Nucleus accumbens (tissue), 56 donors: ENCODE data around the gene SH2D3C.
A peak's percentile ranks its signal among the peaks of the same experiment; 100 is the strongest.

Experiments used
- DNase-seq, 56 donors: peaks; one replicate each; lab custom pipeline; 2025; lab: John Stamatoyannopoulos, UW

The SH2D3C gene

DNA sequence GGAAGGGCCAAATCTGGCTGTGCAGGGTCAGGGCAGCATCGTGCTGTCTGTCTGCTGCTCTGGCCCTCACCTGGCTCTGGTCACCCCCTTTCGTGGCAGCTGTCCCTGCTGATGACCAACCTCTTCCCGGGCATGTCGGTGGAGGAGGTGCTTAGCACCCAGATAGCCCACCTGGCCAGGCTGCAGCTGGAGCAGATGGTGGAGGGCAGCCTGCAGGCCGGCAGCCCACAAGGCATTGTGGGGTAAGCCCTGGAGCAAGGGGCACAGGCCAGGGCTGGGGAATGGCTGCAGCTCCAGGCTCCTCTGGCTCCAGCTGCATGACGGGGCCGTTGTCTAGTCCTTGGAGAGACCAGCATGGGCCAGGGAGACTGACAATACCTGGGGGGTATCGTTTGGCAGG is 51.6 kb downstream of the SH2D3C start:
- no peak for DNase-seq

DNA sequence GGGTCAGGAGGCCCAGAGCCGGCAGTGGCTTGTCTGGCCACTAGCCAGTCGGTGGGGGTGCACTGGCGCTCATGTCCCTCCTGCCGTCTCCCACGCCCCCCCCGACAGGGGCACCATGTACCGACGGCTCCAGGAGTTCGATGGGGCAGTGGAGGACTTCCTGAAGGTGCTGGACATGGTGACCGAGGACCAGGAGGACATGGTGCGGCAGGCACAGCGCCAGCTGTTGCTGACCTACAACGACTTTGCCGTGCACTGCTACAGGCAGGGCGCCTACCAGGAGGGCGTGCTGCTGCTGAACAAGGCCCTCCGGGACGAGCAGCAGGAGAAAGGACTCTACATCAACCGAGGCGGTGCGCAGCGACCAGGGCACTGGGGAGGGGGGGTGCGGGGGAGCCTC is 54.5 kb downstream of the SH2D3C start:
- no peak for DNase-seq

DNA sequence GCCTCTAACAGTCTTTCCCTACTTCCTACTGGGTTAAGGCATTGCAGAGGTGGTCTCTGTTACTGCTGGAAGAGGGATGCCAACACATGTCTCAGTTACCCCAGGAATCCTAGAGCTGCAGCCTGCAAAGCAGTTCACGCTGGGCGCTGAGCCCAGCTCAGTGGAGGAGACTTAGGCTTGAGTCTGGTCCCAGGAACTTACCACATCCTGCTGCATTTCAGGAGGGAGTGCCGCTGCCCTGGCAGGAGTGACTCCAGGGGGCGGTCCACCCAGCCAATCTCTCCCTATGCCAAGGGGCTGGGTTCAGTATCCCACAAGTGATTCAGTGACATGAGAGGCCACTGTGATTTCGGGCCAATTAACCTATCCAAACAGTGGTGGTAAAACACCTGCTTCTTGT is 55.0 kb downstream of the SH2D3C start:
- peak in 1 of 56 donors; percentile 20 for DNase-seq

GRCh38 chr9:127723013-127723412 is 55.5 kb downstream of the SH2D3C start:
- DNase-seq: no peak

DNA sequence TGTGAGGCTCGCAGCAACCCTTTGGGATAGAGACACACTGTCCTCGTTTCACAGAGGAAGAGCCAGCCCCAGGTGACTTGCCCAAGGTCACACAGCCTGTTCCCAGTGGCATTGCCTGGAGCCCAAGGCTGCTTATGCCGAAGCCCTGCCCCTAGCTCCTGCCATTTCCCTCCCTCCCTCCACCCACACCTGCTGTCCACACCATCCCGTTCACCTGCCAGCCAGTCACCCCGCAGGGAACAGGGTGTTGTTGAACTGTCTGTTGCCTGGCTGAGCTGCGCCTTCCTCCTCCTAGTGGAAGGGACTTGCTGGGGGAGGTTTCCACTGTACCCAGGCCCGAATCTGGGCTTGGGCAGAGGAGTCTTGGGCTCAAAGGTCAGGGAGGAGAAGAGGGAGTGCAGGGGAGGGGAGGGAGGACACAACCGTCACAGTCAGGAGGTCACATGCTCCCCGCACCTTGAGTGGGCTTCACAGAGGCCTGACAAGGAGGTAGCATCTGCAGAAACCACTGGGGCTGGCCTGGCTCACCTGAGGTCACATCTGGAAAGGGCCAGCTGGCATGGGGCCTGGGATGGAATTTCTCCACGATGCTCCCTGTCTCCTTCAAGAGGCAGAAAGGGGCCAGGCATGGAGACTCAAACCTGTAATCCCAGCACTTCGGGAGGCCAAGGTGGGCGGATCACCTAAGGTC is 56.3 kb downstream of the SH2D3C start:
- DNase-seq: no peak

GRCh38 chr9:127721391-127721821 is 57.1 kb downstream of the SH2D3C start:
- peak in 10 of 56 donors; percentile 14 to 54 (median 34) for DNase-seq

DNA sequence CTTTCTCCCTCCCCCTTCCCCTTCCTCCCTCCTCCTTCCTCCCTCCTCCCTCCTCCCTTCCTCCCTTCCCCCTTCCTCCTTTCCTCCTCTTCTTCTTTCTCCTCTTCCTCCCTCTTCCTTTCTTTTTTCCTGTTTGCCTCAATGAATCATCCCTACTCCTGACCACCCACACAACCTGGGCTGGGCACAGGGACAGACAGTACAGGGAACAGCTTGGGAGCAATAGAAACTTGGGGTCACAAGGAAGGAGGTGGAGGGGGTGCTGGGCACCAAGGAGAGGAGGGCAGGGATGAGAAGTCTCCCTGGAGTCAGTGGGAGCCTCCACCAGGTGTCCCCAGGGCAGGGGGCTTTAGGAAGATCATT is 57.6 kb downstream of the SH2D3C start:
- no peak for DNase-seq

DNA sequence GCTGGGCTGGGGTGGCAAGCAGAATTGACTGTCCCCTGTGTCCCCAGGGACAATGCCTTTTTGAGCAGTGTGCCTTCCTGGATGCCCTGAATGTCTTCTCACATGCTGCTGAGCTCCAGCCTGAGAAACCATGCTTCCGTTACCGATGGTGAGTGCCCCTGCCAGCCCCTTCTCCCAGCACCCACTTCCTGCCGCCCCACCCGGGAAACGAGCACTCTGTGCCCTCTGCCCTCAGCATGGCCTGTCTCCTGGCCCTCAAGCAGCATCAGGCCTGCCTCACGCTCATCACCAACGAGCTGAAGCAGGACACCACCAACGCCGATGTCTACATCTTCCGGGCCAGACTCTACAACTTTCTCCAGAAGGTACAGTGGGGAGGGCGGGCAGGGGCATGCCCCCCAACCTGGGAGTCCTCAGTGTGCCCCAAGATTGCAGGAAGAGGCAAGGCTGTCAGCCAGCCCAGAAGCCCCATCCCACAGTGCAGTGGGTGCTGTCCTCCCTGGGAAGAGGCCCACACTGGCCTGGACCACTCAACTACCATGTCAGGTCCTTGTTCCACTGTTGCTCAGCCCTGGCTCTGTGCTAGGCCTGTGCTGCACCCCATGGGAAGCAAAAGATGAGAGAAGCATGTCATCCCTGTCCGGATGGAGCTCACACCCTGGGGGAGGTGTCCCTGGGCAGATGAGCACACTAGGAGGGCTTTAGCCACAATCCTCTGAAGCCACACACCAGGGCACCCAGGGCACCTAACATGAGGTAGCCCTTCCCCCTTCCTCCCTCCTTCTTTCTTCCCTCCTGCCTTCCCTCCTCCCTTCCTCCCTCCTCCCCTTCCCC is 58.2 kb downstream of the SH2D3C start:
- peak in 1 of 56 donors; percentile 29 for DNase-seq

DNA sequence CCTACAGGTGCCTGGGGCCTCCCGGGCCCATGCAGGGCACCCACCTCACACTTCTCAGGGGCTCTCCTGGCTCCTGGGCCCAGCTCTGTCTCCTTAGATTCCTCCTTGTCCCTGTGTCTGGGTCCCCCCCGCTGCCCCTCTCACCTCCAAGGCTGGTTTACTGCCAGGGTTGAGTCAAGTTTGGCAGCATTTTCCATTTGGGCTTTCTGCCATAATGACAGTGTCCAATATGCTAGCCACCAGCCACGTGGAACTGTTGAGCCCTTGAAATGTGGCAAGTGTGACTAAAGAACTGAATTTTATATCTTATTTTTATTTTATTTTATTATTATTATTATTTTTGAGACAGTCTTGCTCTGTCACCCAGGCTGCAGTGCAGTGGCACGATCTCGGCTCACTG is 60.7 kb downstream of the SH2D3C start:
- peak in 4 of 56 donors; percentile 6 to 36 (median 24) for DNase-seq

DNA sequence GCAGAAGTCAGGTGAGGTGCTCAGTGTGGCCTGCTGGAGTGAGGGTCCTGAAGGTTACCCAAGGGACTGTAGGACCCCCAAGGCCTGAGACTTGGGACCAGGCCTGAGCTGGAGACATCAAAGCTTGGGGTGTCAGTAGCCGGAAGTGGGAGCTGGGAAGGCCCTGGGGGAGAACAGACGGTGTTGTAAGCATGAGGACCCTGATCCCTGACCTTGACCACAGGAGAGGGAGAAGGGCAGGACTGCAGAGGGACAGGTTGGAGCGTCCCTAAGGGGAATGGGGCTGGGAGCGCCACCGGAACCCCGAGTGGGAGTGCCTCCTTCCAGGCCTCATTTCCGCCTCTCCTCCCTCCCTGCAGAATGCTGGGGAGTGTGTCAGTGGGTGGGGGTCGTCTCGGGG is 62.1 kb downstream of the SH2D3C start:
- no peak for DNase-seq

- DNase-seq: peak; percentile 52 to 98 (median 94)
Measured at GRCh38 chr9:127715470-127716337, 62.8 kb downstream of the SH2D3C start, which contains the start of the genes PTRH1 and TTC16. Gene PTRH1 (minus strand): TSS chr9:127715663. CDS start chr9:127715639, 24 bp downstream. Gene TTC16 (plus strand): TSS chr9:127716079. CDS start chr9:127716146, 67 bp downstream.

DNA sequence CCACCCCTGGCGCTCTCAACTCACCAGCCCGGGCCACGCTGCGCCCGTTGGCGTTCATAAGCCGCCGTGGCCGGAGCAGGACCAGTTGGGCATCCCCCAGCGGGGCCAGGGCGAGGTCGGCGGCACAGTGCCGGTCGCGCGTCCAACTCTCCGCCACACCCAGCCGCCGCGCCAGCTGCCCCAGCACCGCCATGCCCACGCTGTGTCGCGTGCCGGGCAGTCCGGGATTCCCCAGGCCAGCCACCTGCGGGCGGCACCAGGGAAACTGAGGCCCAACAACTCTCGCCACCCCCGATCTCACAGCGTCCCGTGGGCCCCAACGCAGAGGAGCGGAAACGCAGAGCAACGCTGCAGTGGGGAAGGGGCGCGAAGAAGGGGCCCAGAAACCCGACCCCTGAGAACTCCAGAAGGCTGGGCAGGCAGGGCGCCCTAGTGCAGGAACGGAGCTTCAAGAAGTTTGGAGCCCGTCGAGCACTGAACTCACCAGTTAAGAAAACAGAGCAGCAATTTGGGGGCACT is 63.5 kb downstream of the SH2D3C start:
- peak in 1 of 56 donors; percentile 26 for DNase-seq

DNA sequence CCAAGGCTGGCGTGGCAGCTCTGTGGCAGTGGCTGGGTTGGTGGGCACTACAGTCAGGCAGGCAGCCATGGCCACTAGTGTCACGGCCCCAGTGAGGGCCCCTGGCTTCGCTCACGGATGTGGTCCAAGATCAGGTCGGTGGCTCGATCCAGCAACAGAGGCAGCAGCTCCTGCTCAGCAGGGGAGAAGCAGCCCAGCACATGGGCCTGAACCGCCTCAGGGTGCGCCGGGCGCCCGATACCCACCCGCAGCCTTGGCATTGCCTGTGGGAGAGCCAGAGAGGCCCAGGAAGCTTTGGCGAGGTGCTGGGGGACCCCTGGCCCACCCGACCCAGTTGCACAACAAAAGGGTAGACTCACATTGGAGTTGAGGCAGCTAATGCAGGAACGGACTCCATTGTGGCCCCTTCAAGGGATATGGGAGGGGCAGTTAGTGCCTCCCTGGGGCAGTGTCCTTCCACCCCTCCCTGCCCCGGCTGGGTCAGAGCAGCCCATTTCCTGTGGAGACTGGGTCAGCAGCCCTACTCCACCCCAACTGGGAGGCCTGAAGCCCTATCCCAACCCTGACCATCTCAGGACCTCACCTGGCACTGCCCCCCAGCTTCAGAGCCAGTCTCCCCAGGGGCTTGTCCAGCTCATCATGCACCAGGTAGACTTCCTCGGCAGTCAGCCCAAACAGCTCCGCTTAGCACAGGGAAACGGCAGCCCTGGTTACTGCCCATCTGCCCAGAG is 64.3 kb downstream of the SH2D3C start:
- no peak for DNase-seq

- no peak for DNase-seq
Measured at GRCh38 chr9:127712867-127713266, 65.6 kb downstream of the SH2D3C start.

- DNase-seq: no peak
Measured at GRCh38 chr9:127712371-127712770, 66.1 kb downstream of the SH2D3C start.

DNA sequence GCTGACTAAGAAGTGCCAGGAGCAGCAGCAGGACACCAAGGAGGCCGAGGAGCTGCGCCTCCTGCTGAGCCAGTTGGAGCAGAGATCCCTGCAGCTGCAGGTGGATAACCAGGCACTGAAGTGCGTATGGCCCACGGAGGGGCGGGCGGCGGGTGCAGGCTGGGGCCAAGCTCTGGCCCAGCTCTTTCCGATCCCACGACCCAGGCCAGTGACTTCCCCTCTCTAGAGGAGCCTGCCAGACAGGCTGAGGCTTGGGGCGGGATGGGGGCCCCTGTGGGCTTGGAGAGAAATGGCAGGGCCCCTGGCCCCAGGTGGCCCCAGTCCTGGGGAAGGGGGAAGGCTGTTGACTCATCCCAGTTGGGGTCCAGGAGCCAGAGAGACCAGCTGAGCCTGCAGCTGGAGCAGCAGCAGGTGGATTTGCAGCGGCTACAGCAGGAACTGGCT is 66.6 kb downstream of the SH2D3C start:
- no peak for DNase-seq

- no peak for DNase-seq
Measured at GRCh38 chr9:127711226-127711701, 67.2 kb downstream of the SH2D3C start.

GRCh38 chr9:127710204-127710783 is 68.2 kb downstream of the SH2D3C start:
- no peak for DNase-seq

- DNase-seq: no peak
Measured at GRCh38 chr9:127708952-127709587, 69.4 kb downstream of the SH2D3C start.
